Gastroesophageal sphincter (tissue), 4 donors: Measurements from ENCODE around the gene PAEP. TPM values are rescaled to one million over a fixed set of nuclear protein-coding genes. Genes with fewer than 3 reads are reported as not detected.
"Not testable (repeated sequence)": the region's sequence is repeated elsewhere in the genome, so short reads cannot be mapped to it uniquely, and the experiment has no call there.

Experiments
- ATAC-seq: fragments of 150-250 bp; one replicate; pipeline ENCODE4 v1.9.1; 2016; ENCODE audit warnings: mild to moderate bottlenecking, moderate library complexity
- H3K27ac ChIP-seq, 4 donors: fragments of 200-600 bp; sonication (generic) in 3 of 4; 1 replicate in 3 of 4; 2 replicates in 1 of 4; pipeline ENCODE4 v1.5.1; 2016 to 2019
- H3K27me3 ChIP-seq: fragments of 200-600 bp; sonication (generic); one replicate; pipeline ENCODE4 v1.5.1; 2019
- H3K36me3 ChIP-seq, 2 donors: fragments of 200-600 bp; sonication (generic); one replicate each; pipeline ENCODE4 v1.5.1; 2019; ENCODE audit warnings: control low read depth in 1 of 2
- H3K4me1 ChIP-seq, 3 donors: fragments of 200-600 bp; sonication (generic); 1 replicate in 2 of 3; 2 replicates in 1 of 3; pipeline ENCODE4 v1.5.1; 2016 to 2019; ENCODE audit warnings: control low read depth in 2 of 3
- H3K4me3 ChIP-seq, 2 donors: fragments of 200-600 bp; sonication (generic); one replicate each; pipeline ENCODE4 v1.5.1; 2019; ENCODE audit warnings: mild to moderate bottlenecking in 1 of 2, moderate library complexity in 1 of 2
- H3K9me3 ChIP-seq, 3 donors: fragments of 200-600 bp; sonication (generic); one replicate each; pipeline ENCODE4 v1.5.1; 2017 to 2019; ENCODE audit warnings: control low read depth in 2 of 3
- CTCF ChIP-seq, 4 experiments: fragments of 200-600 bp in 2 of 4; fragments of 450-650 bp in 2 of 4; sonication (generic) in 1 of 4; IDR thresholded peaks; one replicate each; pipeline ENCODE4 v1.5.1; 2017 to 2019; ENCODE audit warnings: antibody characterized with exemption in 4 of 4, mild to moderate bottlenecking in 2 of 4, moderate library complexity in 2 of 4
- EP300 ChIP-seq: sonication (generic); formaldehyde crosslinking; IDR thresholded peaks from one replicate; pipeline ENCODE4 v1.6.1; 2017; ENCODE audit warnings: antibody characterized with exemption, mild to moderate bottlenecking
- POLR2A ChIP-seq, 2 donors: fragments of 450-650 bp; IDR thresholded peaks; one replicate each; pipeline ENCODE4 v1.6.1; 2017; ENCODE audit warnings: antibody characterized with exemption in 2 of 2, mild to moderate bottlenecking in 2 of 2, moderate library complexity in 1 of 2
- POLR2AphosphoS5 ChIP-seq: sonication (generic); formaldehyde crosslinking; IDR thresholded peaks from one replicate; pipeline ENCODE4 v1.6.1; 2017; ENCODE audit warnings: antibody characterized with exemption
- WGBS, 2 donors: methylation state at CpG; one replicate each; pipeline ENCODE4 v1.1.5; 2018; ENCODE audit warnings: low coverage in 1 of 2; 5-methylcytosine and 5-hydroxymethylcytosine counted together
- total RNA-seq, 4 donors: library from RNA; depleted of rRNA; stranded (reverse); fragments of >200 nt; gene quantifications; one replicate each; pipeline ENCODE4 v1.1.0, GENCODE V29; 2016

PAEP gene
- total RNA-seq, 4 donors from 2014 or later = not detected

GRCh38 chr9:135547756-135548736, 13.5 kb upstream of the PAEP start:
- H3K9me3 ChIP-seq = no peaks in the 10 kb centered on the region
- TF ChIP-seq POLR2AphosphoS5 (no peak), CTCF (IDR thresholded peaks at IDR 0.05) (no peak), EP300 (no peak), POLR2A (IDR thresholded peaks at IDR 0.05) (no peak)
- peaks cover 45% of the 10 kb centered on the region for H3K27me3 ChIP-seq
- no peak for ATAC-seq
- H3K4me1 ChIP-seq = no peaks in the 10 kb centered on the region
- H3K27ac ChIP-seq = no peak overlapping the region
- WGBS, 2 donors = 72% methylated on average over 4 of the region's 28 CpGs; no CpG with 5 or more reads in 1 of the 2 donors
- no peak overlapping the region for H3K4me3 ChIP-seq
- no peaks in the 10 kb centered on the region for H3K36me3 ChIP-seq

- 53 to 100% methylated on average over 2 to 3 of the region's 28 CpGs for WGBS, 2 donors
Observed at GRCh38 chr9:135549478-135550343, 11.8 kb upstream of the PAEP start.

GRCh38 chr9:135550344-135550918, 11.1 kb upstream of the PAEP start:
- 70% methylated on average over 2 of the region's 17 CpGs; no CpG with 5 or more reads in 1 of the 2 donors for WGBS, 2 donors
- Histone ChIP-seq H3K27me3 (peaks cover 31% of the 10 kb centered on the region), H3K9me3 (peaks cover 0 to 5% (median 0%) of the 10 kb centered on the region in 3 donors), H3K27ac (no peak overlapping the region), H3K4me3 (no peak overlapping the region), H3K36me3 (no peaks in the 10 kb centered on the region), H3K4me1 (no peaks in the 10 kb centered on the region)
- TF ChIP-seq EP300 (no peak), CTCF (IDR thresholded peaks at IDR 0.05) (no peak), POLR2A (IDR thresholded peaks at IDR 0.05) (no peak), POLR2AphosphoS5 (no peak)
- no peak for ATAC-seq

More at GRCh38 chr9:135549478-135550343, 11.8 kb upstream of the PAEP start:
- not testable (repeated sequence) for H3K36me3 ChIP-seq, H3K9me3 ChIP-seq, H3K4me1 ChIP-seq, H3K4me3 ChIP-seq, ATAC-seq, H3K27ac ChIP-seq
- peaks cover 36% of the 10 kb centered on the region for H3K27me3 ChIP-seq

GRCh38 chr9:135551031-135551430, 10.5 kb upstream of the PAEP start:
- Histone ChIP-seq H3K4me3 (no peak overlapping the region), H3K27me3 (peaks cover 31% of the 10 kb centered on the region), H3K36me3 (no peaks in the 10 kb centered on the region), H3K9me3 (peaks cover 0 to 11% (median 0%) of the 10 kb centered on the region in 3 donors), H3K27ac (no peak overlapping the region), H3K4me1 (no peaks in the 10 kb centered on the region)
- TF ChIP-seq POLR2A (IDR thresholded peaks at IDR 0.05) = no peak
- no peak for ATAC-seq
- 61 to 70% methylated on average over 2 to 9 of the region's 14 CpGs for WGBS, 2 donors

GRCh38 chr9:135551456-135551855, 10.1 kb upstream of the PAEP start:
- H3K36me3 ChIP-seq = no peaks in the 10 kb centered on the region
- ATAC-seq = no peak
- peaks cover 31% of the 10 kb centered on the region for H3K27me3 ChIP-seq
- 20% methylated on average over 1 of the region's 13 CpGs; no CpG with 5 or more reads in 1 of the 2 donors for WGBS, 2 donors
- H3K9me3 ChIP-seq = peaks cover 0 to 11% (median 0%) of the 10 kb centered on the region in 3 donors
- H3K4me3 ChIP-seq = no peak overlapping the region
- no peak overlapping the region for H3K27ac ChIP-seq
- TF ChIP-seq CTCF (IDR thresholded peaks at IDR 0.05) = no peak
- no peak for TF ChIP-seq POLR2A (IDR thresholded peaks at IDR 0.05)
- no peak for TF ChIP-seq EP300
- no peak for TF ChIP-seq POLR2AphosphoS5
- H3K4me1 ChIP-seq = no peaks in the 10 kb centered on the region
